ENCODE data around the gene NDUFA6.
"Not testable (repeated sequence)": the region's sequence is repeated elsewhere in the genome, so short reads cannot be mapped to it uniquely, and the experiment has no call there.

NDUFA6 gene

DNA sequence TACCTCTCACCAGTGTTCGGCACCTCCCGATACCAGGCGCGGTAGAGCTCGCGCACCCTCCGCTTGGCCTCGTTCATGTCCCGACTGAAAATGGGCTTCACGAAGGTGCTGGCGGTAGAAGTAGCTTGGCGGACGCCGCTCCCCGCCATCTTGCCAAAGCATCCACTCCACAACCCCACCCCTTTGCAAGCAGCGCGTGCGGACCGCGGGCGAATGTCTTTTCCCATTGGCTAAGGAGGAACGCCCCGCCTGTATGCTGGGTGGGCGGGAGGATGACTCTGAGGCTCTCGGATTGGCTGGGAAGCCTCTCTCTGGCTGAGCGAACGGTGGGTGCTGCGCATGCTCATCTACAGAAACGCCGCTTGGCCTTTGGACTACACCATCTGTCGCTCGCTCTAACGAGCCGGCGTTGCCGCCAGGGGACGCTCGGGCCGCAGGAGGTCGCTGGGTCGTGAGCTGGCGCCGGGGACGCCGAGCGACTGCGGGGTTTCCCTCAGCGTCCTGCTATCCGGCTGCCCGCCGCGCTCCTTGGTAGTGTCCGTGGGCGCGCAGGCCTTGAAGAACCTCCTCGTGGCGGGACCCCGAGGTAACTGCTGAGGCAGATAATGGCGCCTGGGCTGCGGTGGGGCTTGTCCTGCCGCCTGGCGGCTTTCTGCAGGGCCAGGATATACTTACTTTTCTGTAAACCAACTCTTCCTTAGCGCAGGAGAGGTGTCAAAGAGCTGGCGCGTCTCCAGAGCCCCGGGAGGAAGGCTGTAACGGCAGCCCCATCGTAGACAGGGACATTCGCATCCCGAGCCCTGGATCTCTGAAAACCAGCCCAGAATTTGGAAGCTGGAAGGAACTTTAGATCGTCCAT is at the start of gene NDUFA6:
TSS of gene NDUFA6 (minus strand) at position 177 of the 859 bp plus-strand sequence. CDS start at position 149, 28 bp downstream.
- peak; percentile 98 for DNase-seq (ENCODE audit: low spot score)

DNA sequence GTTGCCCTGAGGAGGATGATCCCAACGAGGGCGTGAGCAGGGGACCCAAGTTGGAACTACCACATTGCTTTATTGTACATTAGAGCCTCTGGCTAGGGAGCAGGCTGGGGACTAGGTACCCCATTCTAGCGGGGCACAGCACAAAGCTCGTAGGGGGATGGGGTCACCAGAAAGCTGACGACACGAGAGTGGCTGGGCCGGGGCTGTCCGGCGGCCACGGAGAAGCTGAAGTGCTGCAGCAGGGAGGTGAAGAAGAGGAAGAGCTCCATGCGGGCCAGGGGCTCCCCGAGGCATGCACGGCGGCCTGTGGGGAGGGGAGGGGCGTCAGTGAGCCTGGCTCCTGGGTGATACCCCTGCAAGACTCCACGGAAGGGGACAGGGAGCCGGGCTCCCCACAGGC is 49.6 kb upstream of the NDUFA6 start:
- DNase-seq (ENCODE audit: low spot score), result not testable (repeated sequence)

GRCh38 chr22:42139508-42139907 is 48.9 kb upstream of the NDUFA6 start:
- not testable (repeated sequence) for DNase-seq (ENCODE audit: low spot score)

- no peak for DNase-seq (ENCODE audit: low spot score)
These were observed 48.4 kb upstream of the NDUFA6 start for GRCh38 chr22:42138972-42139371.

DNA sequence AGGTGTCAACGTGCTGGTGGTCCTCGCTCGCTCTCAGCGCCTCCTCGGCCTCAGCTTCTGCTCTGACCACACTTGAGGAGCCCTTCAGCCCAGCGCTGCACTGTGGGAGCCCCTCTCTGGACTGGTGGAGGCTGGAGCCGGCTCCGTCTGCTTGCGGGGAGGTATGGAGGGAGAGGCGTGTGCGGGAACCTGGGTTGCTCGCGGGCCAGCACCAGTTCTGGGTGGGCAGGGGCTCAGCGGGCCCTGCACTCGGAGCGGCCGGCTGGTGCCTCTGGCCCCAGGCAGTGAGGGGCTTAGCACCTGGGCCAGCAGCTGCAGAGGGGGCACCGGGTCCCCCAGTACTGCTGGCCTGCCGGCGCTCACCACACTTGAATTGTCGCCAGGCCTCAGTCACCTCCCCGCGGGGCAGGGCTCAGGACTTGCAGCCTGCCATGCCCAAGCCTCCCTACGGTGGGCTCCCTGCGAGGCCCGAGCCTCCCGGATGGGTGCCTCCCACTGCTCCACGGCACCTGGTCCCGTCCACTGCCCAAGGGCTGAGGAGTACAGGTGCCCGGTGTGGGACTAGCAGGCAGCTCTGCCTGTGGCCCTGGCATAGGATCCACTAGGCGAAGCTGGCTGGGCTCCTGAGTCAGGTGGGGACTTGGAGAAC is 47.7 kb upstream of the NDUFA6 start:
- DNase-seq (ENCODE audit: low spot score), result no peak

- DNase-seq (ENCODE audit: low spot score), result not testable (repeated sequence)
These were observed 45.1 kb upstream of the NDUFA6 start for GRCh38 chr22:42135688-42136087.

- DNase-seq (ENCODE audit: low spot score), result no peak
These were observed 43.8 kb upstream of the NDUFA6 start for GRCh38 chr22:42134100-42135020.

GRCh38 chr22:42132457-42132856 is 41.9 kb upstream of the NDUFA6 start:
- no peak for DNase-seq (ENCODE audit: low spot score)

- no peak for DNase-seq (ENCODE audit: low spot score)
These were observed 41.0 kb upstream of the NDUFA6 start for GRCh38 chr22:42131562-42131961.

GRCh38 chr22:42130639-42131431 is 40.3 kb upstream of the NDUFA6 start, which contains the start of gene CYP2D6:
TSS of gene CYP2D6 (minus strand) at chr22:42130810. CDS start at chr22:42130791, 19 bp downstream.
- DNase-seq (ENCODE audit: low spot score), result not testable (repeated sequence)

DNA sequence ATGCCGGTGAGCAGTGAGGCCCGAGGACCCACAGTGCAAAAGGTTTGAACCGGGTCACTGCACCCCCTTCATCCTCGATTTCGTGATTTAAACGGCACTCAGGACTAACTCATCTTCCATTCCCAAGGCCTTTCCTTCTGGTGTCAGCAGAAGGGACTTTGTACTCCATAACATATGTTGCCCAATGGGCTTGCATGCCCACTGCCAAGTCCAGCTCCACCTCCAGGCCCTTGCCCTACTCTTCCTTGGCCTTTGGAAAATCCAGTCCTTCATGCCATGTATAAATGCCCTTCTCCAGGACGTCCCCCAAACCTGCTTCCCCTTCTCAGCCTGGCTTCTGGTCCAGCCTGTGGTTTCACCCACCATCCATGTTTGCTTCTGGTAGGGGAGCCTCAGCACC is 39.6 kb upstream of the NDUFA6 start:
- not testable (repeated sequence) for DNase-seq (ENCODE audit: low spot score)

DNA sequence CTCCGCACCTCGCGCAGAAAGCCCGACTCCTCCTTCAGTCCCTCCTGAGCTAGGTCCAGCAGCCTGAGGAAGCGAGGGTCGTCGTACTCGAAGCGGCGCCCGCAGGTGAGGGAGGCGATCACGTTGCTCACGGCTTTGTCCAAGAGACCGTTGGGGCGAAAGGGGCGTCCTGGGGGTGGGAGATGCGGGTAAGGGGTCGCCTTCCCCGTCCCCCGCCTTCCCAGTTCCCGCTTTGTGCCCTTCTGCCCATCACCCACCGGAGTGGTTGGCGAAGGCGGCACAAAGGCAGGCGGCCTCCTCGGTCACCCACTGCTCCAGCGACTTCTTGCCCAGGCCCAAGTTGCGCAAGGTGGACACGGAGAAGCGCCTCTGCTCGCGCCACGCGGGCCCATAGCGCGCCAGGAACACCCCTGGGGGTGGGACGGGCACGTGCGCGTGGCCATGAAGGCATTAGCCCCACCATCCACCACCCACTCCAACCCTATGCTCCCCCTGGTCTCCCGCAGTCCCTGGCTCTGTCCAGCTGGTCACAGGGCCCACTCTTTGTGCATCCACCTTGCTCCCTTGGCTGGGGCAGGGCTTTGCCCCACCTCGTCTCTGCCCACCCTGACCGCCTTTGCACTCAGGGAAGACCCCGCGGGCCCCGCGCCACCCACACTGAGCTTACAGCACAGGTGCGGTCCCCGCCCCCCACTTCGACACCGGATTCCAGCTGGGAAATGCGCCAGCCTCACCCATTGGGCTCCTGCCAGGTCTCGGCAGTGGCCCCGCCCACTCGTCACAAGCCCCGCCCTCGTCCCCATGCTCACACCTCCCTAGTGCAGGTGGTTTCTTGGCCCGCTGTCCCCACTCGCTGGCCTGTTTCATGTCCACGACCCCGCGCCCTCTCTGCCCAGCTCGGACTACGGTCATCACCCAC is 38.5 kb upstream of the NDUFA6 start:
- DNase-seq (ENCODE audit: low spot score), result not testable (repeated sequence)

- DNase-seq (ENCODE audit: low spot score), result not testable (repeated sequence)
These were observed 37.4 kb upstream of the NDUFA6 start for GRCh38 chr22:42128007-42128406.

- no peak for DNase-seq (ENCODE audit: low spot score)
These were observed 37.0 kb upstream of the NDUFA6 start for GRCh38 chr22:42127606-42128005.

- DNase-seq (ENCODE audit: low spot score), result not testable (repeated sequence)
These were observed 33.0 kb upstream of the NDUFA6 start for GRCh38 chr22:42123529-42123928.

- not testable (repeated sequence) for DNase-seq (ENCODE audit: low spot score)
These were observed 29.9 kb upstream of the NDUFA6 start for GRCh38 chr22:42120231-42121021.

GRCh38 chr22:42116848-42117424 is 26.4 kb upstream of the NDUFA6 start:
- no peak for DNase-seq (ENCODE audit: low spot score)

DNA sequence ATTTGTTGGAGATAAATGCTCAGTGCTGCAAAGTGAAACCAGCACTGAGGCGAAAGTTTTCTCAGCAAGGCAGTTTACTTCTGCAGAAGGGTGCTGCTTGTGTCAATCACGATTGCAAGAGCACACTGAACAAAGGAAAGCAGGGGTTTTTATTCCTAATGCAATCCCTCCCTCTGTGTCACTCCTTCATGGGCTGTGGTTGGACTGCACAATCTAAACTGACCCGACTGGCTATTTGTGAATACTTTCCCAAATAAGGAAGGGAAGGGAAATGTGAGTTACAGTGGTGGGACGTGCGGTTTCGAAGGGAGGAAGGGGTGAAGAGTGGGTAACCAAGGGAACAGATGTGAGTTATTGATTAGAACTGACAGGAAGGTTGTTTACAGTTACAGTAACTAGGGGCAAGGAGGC is 24.9 kb upstream of the NDUFA6 start:
- DNase-seq (ENCODE audit: low spot score), result not testable (repeated sequence)

- no peak for DNase-seq (ENCODE audit: low spot score)
These were observed 24.1 kb upstream of the NDUFA6 start for GRCh38 chr22:42114721-42115120.

All from left forelimb (tissue), 1 donor.